ENCODE data around the gene ADSS2.

DNA sequence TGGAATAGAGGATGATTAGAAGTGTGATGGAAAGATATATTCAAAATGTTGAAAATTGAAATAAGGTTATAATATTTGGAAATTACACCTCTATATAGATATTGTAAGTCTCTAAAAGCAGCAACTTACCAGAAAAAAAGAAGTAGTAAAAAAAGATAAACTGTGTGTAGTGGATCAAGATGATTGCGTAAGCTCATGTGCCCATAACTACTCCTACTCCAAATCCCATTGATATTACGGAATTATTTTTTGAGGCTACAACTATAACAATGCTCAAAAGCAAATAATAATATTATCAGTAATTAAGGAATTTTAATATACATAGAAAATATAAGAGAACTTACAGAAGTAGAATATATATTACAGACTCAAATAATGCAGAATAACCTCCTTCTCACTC is 42.9 kb upstream of the ADSS2 start:
- TF ChIP-seq CTCF (IDR thresholded peaks at IDR 0.05): no peak
- TF ChIP-seq EZH2phosphoT487 (IDR thresholded peaks at IDR 0.05): no peak
- TF ChIP-seq EZH2 (IDR thresholded peaks at IDR 0.05): no peak

Data from neural progenitor cell (in vitro differentiated cells).